SJCRH30 (cell line): ENCODE results near the gene PER1. TPM values are rescaled to one million over a fixed set of nuclear protein-coding genes. Genes with fewer than 3 reads are reported as not detected.

Experiments
- DNase-seq, 2 experiments: peaks; one replicate each; pipeline ENCODE4 v3.0.0-alpha.2; 2015 to 2020
- H3K27ac ChIP-seq: fragments of 250-450 bp; sonication (Bioruptor Pico); 2 replicates; pipeline ENCODE4 v1.5.1; 2020; ENCODE audit warnings: mild to moderate bottlenecking, moderate library complexity
- H3K27me3 ChIP-seq: fragments of 250-450 bp; sonication (Bioruptor Pico); 2 replicates; pipeline ENCODE4 v1.5.1; 2020; ENCODE audit warnings: mild to moderate bottlenecking, moderate library complexity
- H3K36me3 ChIP-seq: fragments of 250-450 bp; sonication (Bioruptor Pico); 2 replicates; pipeline ENCODE4 v1.5.1; 2020; ENCODE audit warnings: mild to moderate bottlenecking, moderate library complexity
- H3K4me1 ChIP-seq: fragments of 250-450 bp; sonication (Bioruptor Pico); 2 replicates; pipeline ENCODE4 v1.5.1; 2020; ENCODE audit warnings: mild to moderate bottlenecking, moderate library complexity
- H3K4me3 ChIP-seq: fragments of 250-450 bp; sonication (Bioruptor Pico); 2 replicates; pipeline ENCODE4 v1.5.1; 2020; ENCODE audit warnings: mild to moderate bottlenecking, moderate library complexity
- H3K9me3 ChIP-seq: fragments of 250-450 bp; sonication (Bioruptor Pico); replicated peaks from 2 replicates; pipeline ENCODE4 v1.5.1; 2020; ENCODE audit warnings: mild to moderate bottlenecking, moderate library complexity
- total RNA-seq: library from RNA; depleted of rRNA; stranded (reverse); fragments of >200 nt; shearing (Covaris generic); gene quantifications from 2 replicates; pipeline ENCODE4 v1.2.3, GENCODE V29; 2014

PER1 gene
- total RNA-seq, 1 experiment from 2014 or later: 13.5 TPM

GRCh38 chr17:8142887-8143580, 9.2 kb downstream of the PER1 start:
- Histone ChIP-seq H3K9me3 (no peaks in the 10 kb centered on the region), H3K4me1 (peaks cover 3% of the 10 kb centered on the region; the same call in 1 of the 2 replicates), H3K27ac (no peak overlapping the region), H3K27me3 (no peaks in the 10 kb centered on the region), H3K36me3 (no peaks in the 10 kb centered on the region; the same call in 1 of the 2 replicates), H3K4me3 (no peak overlapping the region)
- DNase-seq: no peak

GRCh38 chr17:8142158-8142886, 9.9 kb downstream of the PER1 start:
- Histone ChIP-seq H3K27me3 (no peaks in the 10 kb centered on the region), H3K4me1 (peaks cover 3% of the 10 kb centered on the region; the same call in 1 of the 2 replicates), H3K36me3 (no peaks in the 10 kb centered on the region; the same call in 1 of the 2 replicates), H3K9me3 (no peaks in the 10 kb centered on the region), H3K27ac (no peak overlapping the region), H3K4me3 (no peak overlapping the region)
- DNase-seq: no peak

DNA sequence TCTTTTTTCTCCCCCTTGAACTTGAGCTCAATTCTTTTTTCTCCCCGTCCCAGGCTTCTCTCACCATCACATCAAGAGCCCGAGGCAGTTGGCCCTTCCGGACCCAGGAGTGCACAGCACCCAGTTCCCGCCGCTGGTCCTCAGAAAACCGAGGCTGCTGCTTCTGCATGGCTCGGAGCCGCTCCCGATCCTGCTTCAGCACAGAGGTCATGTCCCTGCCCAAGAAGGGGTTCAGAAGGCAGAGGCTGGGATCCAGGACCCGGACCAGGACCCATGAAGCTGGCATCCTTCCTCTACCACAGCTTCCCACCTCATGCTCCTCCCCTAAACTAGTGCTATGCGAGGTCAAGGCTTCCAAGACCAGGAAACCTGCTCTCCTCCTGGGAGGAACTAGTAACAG, 10.5 kb downstream of the PER1 start:
- no peaks in the 10 kb centered on the region; the same call in 1 of the 2 replicates for H3K36me3 ChIP-seq
- no peaks in the 10 kb centered on the region for H3K27me3 ChIP-seq
- no peak for DNase-seq
- no peak overlapping the region for H3K27ac ChIP-seq
- no peak overlapping the region for H3K4me3 ChIP-seq
- H3K9me3 ChIP-seq: no peaks in the 10 kb centered on the region
- peaks cover 3% of the 10 kb centered on the region; the same call in 1 of the 2 replicates for H3K4me1 ChIP-seq

GRCh38 chr17:8141045-8141444, 11.2 kb downstream of the PER1 start:
- no peaks in the 10 kb centered on the region; the same call in 1 of the 2 replicates for H3K36me3 ChIP-seq
- no peaks in the 10 kb centered on the region for H3K27me3 ChIP-seq
- H3K4me1 ChIP-seq: peaks cover 3% of the 10 kb centered on the region; the same call in 1 of the 2 replicates
- no peak overlapping the region for H3K27ac ChIP-seq
- no peak for DNase-seq
- H3K4me3 ChIP-seq: no peak overlapping the region
- H3K9me3 ChIP-seq: no peaks in the 10 kb centered on the region

GRCh38 chr17:8140065-8141029, 11.9 kb downstream of the PER1 start:
- H3K36me3 ChIP-seq: no peaks in the 10 kb centered on the region; the same call in 1 of the 2 replicates

DNA sequence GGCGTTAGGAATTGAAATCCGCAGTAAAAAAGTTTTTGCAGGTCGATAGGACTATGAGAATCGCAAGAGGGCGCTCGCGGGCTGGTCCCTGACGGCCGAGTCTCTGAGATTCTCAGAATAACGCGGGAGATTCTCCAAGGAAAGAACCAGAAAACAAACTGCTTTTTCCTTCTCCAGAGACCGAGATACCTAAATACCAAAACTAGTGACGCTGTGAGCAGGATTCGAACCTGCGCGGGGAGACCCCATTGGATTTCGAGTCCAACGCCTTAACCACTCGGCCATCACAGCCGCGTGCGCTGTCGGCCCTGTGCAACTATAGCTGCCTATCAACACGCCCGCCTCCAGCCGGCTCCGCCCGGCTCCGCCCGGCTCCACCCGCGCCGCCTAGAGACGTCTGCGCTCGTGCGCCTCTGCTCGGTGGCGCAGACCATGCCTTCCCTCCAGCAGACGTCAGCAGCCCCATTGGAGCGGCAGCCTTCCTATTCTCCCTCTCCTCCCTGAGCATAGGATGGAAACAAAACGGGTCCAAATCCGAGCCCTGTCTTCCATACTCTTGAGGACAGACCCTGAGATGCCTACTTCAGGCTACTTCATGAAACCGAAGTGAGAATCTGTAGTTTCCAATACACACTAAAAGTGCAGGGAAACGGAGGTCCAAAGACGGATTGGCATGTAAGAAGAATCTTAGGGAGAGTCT, 13.4 kb downstream of the PER1 start:
- no peaks in the 10 kb centered on the region for H3K9me3 ChIP-seq
- no peaks in the 10 kb centered on the region; the same call in 1 of the 2 replicates for H3K36me3 ChIP-seq
- DNase-seq: peak; percentile 91 to 96
- peak overlapping the region; percentile 58 for H3K4me3 ChIP-seq
- no peaks in the 10 kb centered on the region for H3K27me3 ChIP-seq
- H3K4me1 ChIP-seq: peaks cover 3% of the 10 kb centered on the region; the same call in 1 of the 2 replicates
- peak overlapping the region; percentile 48 for H3K27ac ChIP-seq

More at GRCh38 chr17:8140065-8141029, 11.9 kb downstream of the PER1 start:
- no peak for DNase-seq
- H3K4me1 ChIP-seq: peaks cover 3% of the 10 kb centered on the region; the same call in 1 of the 2 replicates
- no peak overlapping the region for H3K27ac ChIP-seq
- no peaks in the 10 kb centered on the region for H3K27me3 ChIP-seq
- H3K9me3 ChIP-seq: no peaks in the 10 kb centered on the region
- H3K4me3 ChIP-seq: no peak overlapping the region

DNA sequence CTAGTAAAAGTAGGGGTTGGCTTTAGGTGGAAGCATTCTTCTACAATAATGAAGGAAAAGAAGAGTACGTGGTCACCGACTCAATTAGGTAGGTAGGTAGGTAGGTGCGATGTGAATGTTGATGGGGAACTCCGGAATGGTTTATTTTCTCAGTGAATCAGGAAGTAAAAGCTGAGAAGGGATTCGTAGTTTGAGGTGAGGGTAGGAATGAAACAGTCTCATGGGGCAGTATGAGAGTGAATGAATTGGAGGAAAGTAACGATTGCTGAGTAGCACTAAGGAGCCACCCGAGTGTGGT, 13.9 kb downstream of the PER1 start:
- no peak for DNase-seq
- peaks cover 3% of the 10 kb centered on the region; the same call in 1 of the 2 replicates for H3K4me1 ChIP-seq
- peak overlapping the region; percentile 53 for H3K4me3 ChIP-seq
- no peaks in the 10 kb centered on the region for H3K9me3 ChIP-seq
- H3K27me3 ChIP-seq: no peaks in the 10 kb centered on the region
- H3K36me3 ChIP-seq: no peaks in the 10 kb centered on the region; the same call in 1 of the 2 replicates
- no peak overlapping the region for H3K27ac ChIP-seq

GRCh38 chr17:8137645-8138373, 14.4 kb downstream of the PER1 start:
- no peaks in the 10 kb centered on the region for H3K27me3 ChIP-seq
- H3K9me3 ChIP-seq: no peaks in the 10 kb centered on the region
- H3K4me3 ChIP-seq: peak overlapping the region; percentile 53
- DNase-seq: no peak
- no peak overlapping the region for H3K27ac ChIP-seq
- H3K4me1 ChIP-seq: peaks cover 3% of the 10 kb centered on the region; the same call in 1 of the 2 replicates
- no peaks in the 10 kb centered on the region; the same call in 1 of the 2 replicates for H3K36me3 ChIP-seq

- H3K36me3 ChIP-seq: no peaks in the 10 kb centered on the region
- no peak overlapping the region for H3K27ac ChIP-seq
- DNase-seq: no peak
- no peak overlapping the region for H3K4me3 ChIP-seq
- H3K9me3 ChIP-seq: no peaks in the 10 kb centered on the region
- no peaks in the 10 kb centered on the region for H3K27me3 ChIP-seq
- H3K4me1 ChIP-seq: no peaks in the 10 kb centered on the region
Observed at GRCh38 chr17:8133941-8134340, 18.3 kb downstream of the PER1 start.

- Histone ChIP-seq H3K4me1 (no peaks in the 10 kb centered on the region), H3K27ac (no peak overlapping the region), H3K9me3 (no peaks in the 10 kb centered on the region), H3K36me3 (no peaks in the 10 kb centered on the region), H3K27me3 (no peaks in the 10 kb centered on the region), H3K4me3 (no peak overlapping the region)
- no peak for DNase-seq
Observed at GRCh38 chr17:8133399-8133798, 18.8 kb downstream of the PER1 start.

- Histone ChIP-seq H3K36me3 (no peaks in the 10 kb centered on the region), H3K4me3 (no peak overlapping the region), H3K9me3 (no peaks in the 10 kb centered on the region), H3K27me3 (no peaks in the 10 kb centered on the region), H3K27ac (no peak overlapping the region), H3K4me1 (no peaks in the 10 kb centered on the region)
- DNase-seq: no peak
Observed at GRCh38 chr17:8131844-8132441, 20.3 kb downstream of the PER1 start.

GRCh38 chr17:8128125-8128784, 23.9 kb downstream of the PER1 start:
- Histone ChIP-seq H3K27ac (no peak overlapping the region), H3K4me3 (no peak overlapping the region), H3K4me1 (no peaks in the 10 kb centered on the region; the same call in 1 of the 2 replicates), H3K27me3 (no peaks in the 10 kb centered on the region), H3K36me3 (no peaks in the 10 kb centered on the region), H3K9me3 (no peaks in the 10 kb centered on the region)
- no peak for DNase-seq
